Measurements from ENCODE around the gene SNRPE. TPM values are rescaled to one million over a fixed set of nuclear protein-coding genes. Genes with fewer than 3 reads are reported as not detected.

Gene SNRPE
- polyA plus RNA-seq, 1 donor (not counting 4 experiments of a cell fraction or from before 2014, with no cell fraction given) = 235 TPM

GRCh38 chr1:203870245-203870644 is 8.8 kb downstream of the SNRPE start:
- Histone ChIP-seq H3K9me3 (ENCODE audit: control insufficient read depth, low read depth, low read length) (no peaks in the 10 kb centered on the region), H3K27ac (ENCODE audit: control insufficient read depth, insufficient read depth, low read length) (no peak overlapping the region), H3K4me1 (ENCODE audit: control insufficient read depth, extremely low read depth, insufficient read depth, low read length) (peaks cover 5% of the 10 kb centered on the region), H3K4me3 (ENCODE audit: control insufficient read depth in 2 of 3, extremely low read depth in 1 of 3, insufficient read depth in 2 of 3, low read depth in 1 of 3, low read length in 3 of 3) (no peak overlapping the region), H2AFZ (ENCODE audit: control insufficient read depth, low read length) (no peak overlapping the region), H3K9me1 (ENCODE audit: control insufficient read depth, extremely low read depth, insufficient read depth, low read length) (no peaks in the 10 kb centered on the region), H4K20me1 (ENCODE audit: control insufficient read depth, extremely low read depth, insufficient read depth, low read length) (no peaks in the 10 kb centered on the region), H3K9ac (ENCODE audit: control insufficient read depth, extremely low read depth, insufficient read depth, low read length) (no peak overlapping the region), H3K79me2 (ENCODE audit: control insufficient read depth, insufficient read depth, low read length) (peaks cover 5% of the 10 kb centered on the region), H3K4me2 (ENCODE audit: control insufficient read depth, extremely low read depth, insufficient read depth, low read depth, low read length) (no peak overlapping the region), H3K36me3 (ENCODE audit: control insufficient read depth in 2 of 2, extremely low read depth in 1 of 2, insufficient read depth in 2 of 2, low read length in 2 of 2) (peaks cover 20 to 28% of the 10 kb centered on the region in 2 experiments), H3K27me3 (ENCODE audit: control insufficient read depth, extremely low read depth, insufficient read depth, low read length) (no peaks in the 10 kb centered on the region)
- TF ChIP-seq CTCF (optimal IDR thresholded peaks at IDR 0.05 in 1 of 3, IDR thresholded peaks at IDR 0.05 in 1 of 3, conservative IDR thresholded peaks at IDR 0.05 in 1 of 3; ENCODE audit: extremely low read depth in 1 of 3, insufficient read depth in 2 of 3, low read length in 3 of 3) = no peak
- TF ChIP-seq EZH2 (IDR thresholded peaks at IDR 0.05; ENCODE audit: low read length) = no peak
- DNase-seq (ENCODE audit: low read depth, low spot score) (no peak), FAIRE-seq (no peak)
- dilution Hi-C loops (cut with MboI; ENCODE audit: extremely low pct_ligation_motif_present, low sequenced_read_pairs) = loop anchor here (25.0 kb wide), 1 partner anchor 267 kb away; no protein-coding TSS in a partner anchor

GRCh38 chr1:203871114-203871880 is 9.9 kb downstream of the SNRPE start:
- DNase-seq (ENCODE audit: low read depth, low spot score) (no peak), FAIRE-seq (peak; percentile 57)
- H3K4me3 ChIP-seq (ENCODE audit: control insufficient read depth in 2 of 3, extremely low read depth in 1 of 3, insufficient read depth in 2 of 3, low read depth in 1 of 3, low read length in 3 of 3) = no peak overlapping the region
- H3K9ac ChIP-seq (ENCODE audit: control insufficient read depth, extremely low read depth, insufficient read depth, low read length) = no peak overlapping the region
- no peaks in the 10 kb centered on the region for H3K9me1 ChIP-seq (ENCODE audit: control insufficient read depth, extremely low read depth, insufficient read depth, low read length)
- no peak overlapping the region for H3K4me2 ChIP-seq (ENCODE audit: control insufficient read depth, extremely low read depth, insufficient read depth, low read depth, low read length)
- no peak overlapping the region for H2AFZ ChIP-seq (ENCODE audit: control insufficient read depth, low read length)
- dilution Hi-C loops (cut with MboI; ENCODE audit: extremely low pct_ligation_motif_present, low sequenced_read_pairs) = loop anchor here (25.0 kb wide), 1 partner anchor 266 kb away; no protein-coding TSS in a partner anchor
- TF ChIP-seq CTCF (optimal IDR thresholded peaks at IDR 0.05 in 1 of 3, IDR thresholded peaks at IDR 0.05 in 1 of 3, conservative IDR thresholded peaks at IDR 0.05 in 1 of 3; ENCODE audit: extremely low read depth in 1 of 3, insufficient read depth in 2 of 3, low read length in 3 of 3) = peak; percentile 73 to 97 (median 83)
- no peak for TF ChIP-seq EZH2 (IDR thresholded peaks at IDR 0.05; ENCODE audit: low read length)
- no peaks in the 10 kb centered on the region for H4K20me1 ChIP-seq (ENCODE audit: control insufficient read depth, extremely low read depth, insufficient read depth, low read length)
- H3K79me2 ChIP-seq (ENCODE audit: control insufficient read depth, insufficient read depth, low read length) = no peaks in the 10 kb centered on the region
- peaks cover 13 to 25% of the 10 kb centered on the region in 2 experiments for H3K36me3 ChIP-seq (ENCODE audit: control insufficient read depth in 2 of 2, extremely low read depth in 1 of 2, insufficient read depth in 2 of 2, low read length in 2 of 2)
- H3K27me3 ChIP-seq (ENCODE audit: control insufficient read depth, extremely low read depth, insufficient read depth, low read length) = no peaks in the 10 kb centered on the region
- no peaks in the 10 kb centered on the region for H3K9me3 ChIP-seq (ENCODE audit: control insufficient read depth, low read depth, low read length)
- no peak overlapping the region for H3K27ac ChIP-seq (ENCODE audit: control insufficient read depth, insufficient read depth, low read length)
- H3K4me1 ChIP-seq (ENCODE audit: control insufficient read depth, extremely low read depth, insufficient read depth, low read length) = peaks cover 3% of the 10 kb centered on the region

All from keratinocyte (primary cell).